ENCODE measurements around the gene RAD9B. TPM values are rescaled to one million over a fixed set of nuclear protein-coding genes. Genes with fewer than 3 reads are reported as not detected.

RAD9B gene
- total and polyA plus RNA-seq, 2 of the 13 experiments (the other 11 are each of a cell fraction or from before 2014, with no cell fraction given), result 0.05 to 0.38 TPM

- ATAC-seq, result no peak
- H4K20me1 ChIP-seq (ENCODE audit: insufficient read depth, low read length), result 0 out of 2 replicates have a peak, but pooled peaks cover 4% of the 10 kb centered on the region
- H3K4me3 ChIP-seq (replicated peaks in 1 of 3; ENCODE audit: insufficient read depth in 1 of 3, low read depth in 2 of 3, low read length in 3 of 3), result no peak overlapping the region
- H3K4me1 ChIP-seq (ENCODE audit: insufficient read depth, low read length), result no peaks in the 10 kb centered on the region
- no peaks in the 10 kb centered on the region for H3K9me3 ChIP-seq (ENCODE audit: low read length)
- peaks cover 10 to 62% of the 10 kb centered on the region in 2 experiments for H3K36me3 ChIP-seq (replicated peaks in 1 of 2; ENCODE audit: control insufficient read depth in 1 of 2, insufficient read depth in 2 of 2, low read length in 2 of 2)
- no peak for TF ChIP-seq ZNF251 (CRISPR knock-in tag; IDR thresholded peaks at IDR 0.05)
- TF ChIP-seq POLR2AphosphoS2 (IDR thresholded peaks at IDR 0.05; ENCODE audit: low read depth, low read length), result no peak
- TF ChIP-seq, protein P1, sequence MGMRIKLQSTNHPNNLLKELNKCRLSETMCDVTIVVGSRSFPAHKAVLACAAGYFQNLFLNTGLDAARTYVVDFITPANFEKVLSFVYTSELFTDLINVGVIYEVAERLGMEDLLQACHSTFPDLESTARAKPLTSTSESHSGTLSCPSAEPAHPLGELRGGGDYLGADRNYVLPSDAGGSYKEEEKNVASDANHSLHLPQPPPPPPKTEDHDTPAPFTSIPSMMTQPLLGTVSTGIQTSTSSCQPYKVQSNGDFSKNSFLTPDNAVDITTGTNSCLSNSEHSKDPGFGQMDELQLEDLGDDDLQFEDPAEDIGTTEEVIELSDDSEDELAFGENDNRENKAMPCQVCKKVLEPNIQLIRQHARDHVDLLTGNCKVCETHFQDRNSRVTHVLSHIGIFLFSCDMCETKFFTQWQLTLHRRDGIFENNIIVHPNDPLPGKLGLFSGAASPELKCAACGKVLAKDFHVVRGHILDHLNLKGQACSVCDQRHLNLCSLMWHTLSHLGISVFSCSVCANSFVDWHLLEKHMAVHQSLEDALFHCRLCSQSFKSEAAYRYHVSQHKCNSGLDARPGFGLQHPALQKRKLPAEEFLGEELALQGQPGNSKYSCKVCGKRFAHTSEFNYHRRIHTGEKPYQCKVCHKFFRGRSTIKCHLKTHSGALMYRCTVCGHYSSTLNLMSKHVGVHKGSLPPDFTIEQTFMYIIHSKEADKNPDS (CRISPR knock-in tag; IDR thresholded peaks at IDR 0.05), result no peak
- no peak for TF ChIP-seq ZNF570 (CRISPR knock-in tag; IDR thresholded peaks at IDR 0.05; ENCODE audit: borderline replicate concordance)
- no peak overlapping the region for H3K4me2 ChIP-seq (ENCODE audit: low read depth, low read length)
- peaks cover 6% of the 10 kb centered on the region for H3K79me2 ChIP-seq (ENCODE audit: insufficient read depth, low read length)
- H3K27me3 ChIP-seq (ENCODE audit: control insufficient read depth in 1 of 2, insufficient read depth in 2 of 2, low read length in 2 of 2), result no peaks in the 10 kb centered on the region
- no peak for FAIRE-seq
- no TSS peak for BruUV-seq (replicated peaks)
- DNase-seq (ENCODE audit: low spot score), result no peak
- no peak overlapping the region for H2AFZ ChIP-seq (ENCODE audit: low read length)
- in situ Hi-C loops (cut with HindIII; ENCODE audit: extremely low pct_ligation_motif_present, low pct_unique_long_range_greater_than_20kb) (no loop called here), intact Hi-C loops (cut with micrococcal nuclease; ENCODE audit: unreplicated experiment) (loop anchor here (5.0 kb wide), 1 partner anchor 95 kb away; the partner anchor contains the start of gene ARPC3)
- ChIA-PET CTCF (ENCODE audit: low intra/inter-chr PET ratio, low total read pairs) (interaction anchor here (1.7 kb wide), 1 partner anchor 53 kb away, joined by 7 read pairs; no protein-coding TSS in a partner anchor), POLR2A (no interaction called here)
- no peak overlapping the region for H3K9ac ChIP-seq (ENCODE audit: insufficient read depth, low read depth, low read length)
- WGBS (ENCODE audit: low lambda C conversion rate), result 99% methylated on average over 2 of the region's 2 CpGs
- H3K27ac ChIP-seq (ENCODE audit: extremely low read length, insufficient read depth, low read length), result no peak overlapping the region
Measured at GRCh38 chr12:110547090-110547489, 45.0 kb downstream of the RAD9B start.

DNA sequence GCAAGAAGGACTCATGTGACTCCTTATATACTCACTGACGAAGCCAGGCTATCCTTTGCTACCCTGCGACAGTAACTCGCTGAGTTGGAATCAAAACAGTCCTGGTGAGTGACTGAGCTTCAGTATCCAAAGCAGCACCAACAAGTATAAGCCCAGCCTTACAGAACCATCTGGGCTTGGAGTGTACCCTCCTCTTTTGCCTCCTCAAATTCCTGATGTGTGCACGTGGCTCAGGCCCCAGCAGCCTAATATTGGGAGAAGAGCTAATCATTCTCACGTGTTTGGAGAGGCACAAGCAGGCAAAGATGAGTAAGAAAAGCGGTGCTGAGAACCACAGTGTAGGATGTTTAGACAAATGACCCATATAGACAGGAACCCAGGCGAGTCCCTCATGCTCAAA is 46.5 kb downstream of the RAD9B start:
- ChIA-PET POLR2A (interaction anchor here (1.3 kb wide), 1 partner anchor 80 kb away, joined by 4 read pairs; the partner anchor contains the start of genes FAM216A and GPN3), CTCF (ENCODE audit: low intra/inter-chr PET ratio, low total read pairs) (interaction anchor here (1.5 kb wide), 1 partner anchor 54 kb away, joined by 4 read pairs; no protein-coding TSS in a partner anchor)
- 97% methylated on average over 7 of the region's 7 CpGs for WGBS (ENCODE audit: low lambda C conversion rate)
- intact Hi-C loops (cut with micrococcal nuclease; ENCODE audit: unreplicated experiment) (loop anchor here (5.0 kb wide), 1 partner anchor 96 kb away; the partner anchor contains the start of gene ARPC3), in situ Hi-C loops (cut with HindIII; ENCODE audit: extremely low pct_ligation_motif_present, low pct_unique_long_range_greater_than_20kb) (no loop called here)
- H3K9ac ChIP-seq (ENCODE audit: insufficient read depth, low read depth, low read length), result no peak overlapping the region
- H3K4me3 ChIP-seq (replicated peaks in 1 of 3; ENCODE audit: insufficient read depth in 1 of 3, low read depth in 2 of 3, low read length in 3 of 3), result no peak overlapping the region
- no peaks in the 10 kb centered on the region for H3K4me1 ChIP-seq (ENCODE audit: insufficient read depth, low read length)
- ATAC-seq, result no peak
- no peak overlapping the region for H2AFZ ChIP-seq (ENCODE audit: low read length)
- H3K79me2 ChIP-seq (ENCODE audit: insufficient read depth, low read length), result peaks cover 6% of the 10 kb centered on the region
- no peak overlapping the region for H3K27ac ChIP-seq (ENCODE audit: extremely low read length, insufficient read depth, low read length)
- 0 out of 2 replicates have a peak, but pooled peaks cover 8% of the 10 kb centered on the region for H4K20me1 ChIP-seq (ENCODE audit: insufficient read depth, low read length)
- no peak overlapping the region for H3K4me2 ChIP-seq (ENCODE audit: low read depth, low read length)
- no peaks in the 10 kb centered on the region for H3K27me3 ChIP-seq (ENCODE audit: control insufficient read depth in 1 of 2, insufficient read depth in 2 of 2, low read length in 2 of 2)
- FAIRE-seq, result no peak
- no TSS peak for BruUV-seq (replicated peaks)
- DNase-seq (ENCODE audit: low spot score), result no peak
- H3K9me3 ChIP-seq (ENCODE audit: low read length), result no peaks in the 10 kb centered on the region
- peaks cover 9 to 50% of the 10 kb centered on the region in 2 experiments for H3K36me3 ChIP-seq (replicated peaks in 1 of 2; ENCODE audit: control insufficient read depth in 1 of 2, insufficient read depth in 2 of 2, low read length in 2 of 2)
- TF ChIP-seq FOXP4 (CRISPR knock-in tag; IDR thresholded peaks at IDR 0.05) (no peak), ZNF629 (CRISPR knock-in tag; conservative IDR thresholded peaks at IDR 0.05) (no peak), LRRFIP1 (CRISPR knock-in tag; conservative IDR thresholded peaks at IDR 0.05) (no peak), ZNF282 (IDR thresholded peaks at IDR 0.05; ENCODE audit: partially characterized antibody) (no peak)

Data from HepG2 (cell line).